Activated CD4-positive, alpha-beta memory T cell treated with anti-CD3 and anti-CD28 coated beads, Interleukin-2, amount 10 ng/mL, durations not matched to agents 7 days and 5 days (primary cell): ENCODE data around the gene C17orf75. TPM values are rescaled to one million over a fixed set of nuclear protein-coding genes. Genes with fewer than 3 reads are reported as not detected.
"Not testable (repeated sequence)": the region's sequence is repeated elsewhere in the genome, so short reads cannot be mapped to it uniquely, and the experiment has no call there.

Experiments
- CTCF ChIA-PET: fragments of 350-600 bp; sonication (Branson Sonifier 250); formaldehyde crosslinking; loops from one replicate; lab custom pipeline; 2021; ENCODE audit warnings: antibody characterized with exemption, inconsistent platforms; lab: Charles Lee
- POLR2A ChIA-PET: fragments of 350-600 bp; sonication (Branson Sonifier 250); formaldehyde crosslinking; loops from one replicate; lab custom pipeline; 2021; ENCODE audit warnings: antibody characterized with exemption; lab: Charles Lee
- DNase-seq: peaks from one replicate; pipeline ENCODE4 v3.0.0-alpha.2; 2020
- H3K27ac Mint-ChIP-seq: one replicate; pipeline ENCODE4 v1.8.0; 2021; ENCODE audit warnings: mild to moderate bottlenecking, mixed read lengths
- H3K27me3 Mint-ChIP-seq: one replicate; pipeline ENCODE4 v1.8.0; 2021; ENCODE audit warnings: mixed read lengths
- H3K36me3 Mint-ChIP-seq: one replicate; pipeline ENCODE4 v1.8.0; 2021; ENCODE audit warnings: low read depth, mixed read lengths
- H3K4me1 Mint-ChIP-seq: one replicate; pipeline ENCODE4 v1.8.0; 2021; ENCODE audit warnings: mixed read lengths
- H3K4me3 Mint-ChIP-seq: one replicate; pipeline ENCODE4 v1.8.0; 2021; ENCODE audit warnings: mild to moderate bottlenecking, mixed read lengths
- H3K9me3 Mint-ChIP-seq: one replicate; pipeline ENCODE4 v1.8.0; 2021; ENCODE audit warnings: mixed read lengths
- total RNA-seq, 2 experiments: library from RNA; stranded (reverse); gene quantifications; one replicate each; pipeline ENCODE4 v1.2.3, GENCODE V29; 2021

The C17orf75 gene
- total RNA-seq, 2 experiments from 2014 or later: 32.1 to 35.1 TPM

DNA sequence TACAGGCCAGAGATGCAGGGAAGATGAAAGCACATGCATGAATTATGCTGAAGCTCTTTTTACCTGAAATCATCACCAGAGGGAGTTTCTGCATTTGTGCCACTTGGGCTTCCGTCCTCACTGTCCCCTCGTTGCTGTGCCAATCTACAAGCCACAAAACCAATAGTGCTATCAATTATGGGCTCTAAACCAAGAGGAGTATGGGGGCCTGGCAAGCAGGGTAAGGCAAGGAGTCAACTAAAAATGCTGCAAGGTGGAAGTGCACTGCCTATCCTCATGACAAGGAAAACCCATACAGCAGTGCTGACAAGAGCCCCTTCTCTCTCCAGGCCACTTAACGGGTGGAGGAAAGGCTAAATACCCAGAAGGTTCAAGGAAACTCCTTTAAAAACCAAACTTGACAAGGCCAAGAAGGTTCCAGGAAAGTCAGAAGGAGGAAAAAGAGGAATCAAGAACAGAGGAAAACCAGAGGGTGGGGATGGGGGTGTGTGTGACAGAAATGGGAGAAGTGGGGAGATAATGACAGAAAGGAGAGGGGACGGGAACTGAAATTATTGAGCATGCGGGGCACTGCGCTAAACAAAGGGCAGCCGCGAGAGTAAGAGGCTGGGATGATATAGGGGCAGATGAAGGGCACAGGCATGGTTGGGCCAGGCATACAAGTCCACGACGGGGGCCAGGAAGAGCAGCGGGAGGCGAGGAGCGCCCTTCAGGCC lies 674 bp downstream of the C17orf75 start:
- peak overlapping the region; percentile 93 for H3K27ac Mint-ChIP-seq
- POLR2A ChIA-PET: interaction anchor here (0.7 to 17.0 kb wide), 11 partner anchors 9 to 214 kb away, joined by 3 to 189 read pairs (median 5); partner anchors contain the start of genes PSMD11 and ZNF207
- no peaks in the 10 kb centered on the region for H3K27me3 Mint-ChIP-seq
- DNase-seq: peak; percentile 72
- peaks cover 20% of the 10 kb centered on the region for H3K36me3 Mint-ChIP-seq
- H3K4me1 Mint-ChIP-seq: peaks cover 36% of the 10 kb centered on the region
- H3K4me3 Mint-ChIP-seq: peak overlapping the region; percentile 95
- CTCF ChIA-PET: interaction anchor here (0.6 to 3.8 kb wide), 11 partner anchors 8 to 215 kb away, joined by 3 to 34 read pairs (median 4); partner anchors contain the start of genes PSMD11 and ZNF207
- no peaks in the 10 kb centered on the region for H3K9me3 Mint-ChIP-seq

DNA sequence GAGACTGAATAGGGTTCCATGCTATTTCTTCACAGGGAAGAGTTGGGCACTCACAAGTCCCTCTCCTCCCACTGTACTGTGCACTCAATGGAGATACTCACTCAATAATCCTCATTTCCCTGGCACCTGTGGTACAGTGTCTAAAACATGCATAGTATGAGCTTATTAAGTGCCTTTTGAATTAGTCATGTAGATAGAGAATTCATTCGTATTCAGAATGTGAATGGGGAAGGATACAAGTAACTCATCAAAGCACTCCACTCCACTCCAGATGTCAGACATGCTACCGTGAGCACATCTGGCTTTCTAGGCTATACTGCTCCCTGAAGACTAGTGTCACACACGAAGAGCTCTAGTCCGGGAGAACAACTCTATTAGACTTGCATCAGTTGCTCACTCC lies 6.3 kb downstream of the C17orf75 start:
- Mint-ChIP-seq H3K9me3 (no peaks in the 10 kb centered on the region), H3K27ac (no peak overlapping the region), H3K4me1 (peaks cover 36% of the 10 kb centered on the region), H3K4me3 (no peak overlapping the region), H3K36me3 (peaks cover 50% of the 10 kb centered on the region), H3K27me3 (no peaks in the 10 kb centered on the region)
- CTCF ChIA-PET: no interaction called here
- POLR2A ChIA-PET: interaction anchor here (0.9 to 17.0 kb wide), 2 partner anchors 12 to 17 kb away, joined by 3 to 189 read pairs; partner anchors contain the start of gene ZNF207
- no peak for DNase-seq

DNA sequence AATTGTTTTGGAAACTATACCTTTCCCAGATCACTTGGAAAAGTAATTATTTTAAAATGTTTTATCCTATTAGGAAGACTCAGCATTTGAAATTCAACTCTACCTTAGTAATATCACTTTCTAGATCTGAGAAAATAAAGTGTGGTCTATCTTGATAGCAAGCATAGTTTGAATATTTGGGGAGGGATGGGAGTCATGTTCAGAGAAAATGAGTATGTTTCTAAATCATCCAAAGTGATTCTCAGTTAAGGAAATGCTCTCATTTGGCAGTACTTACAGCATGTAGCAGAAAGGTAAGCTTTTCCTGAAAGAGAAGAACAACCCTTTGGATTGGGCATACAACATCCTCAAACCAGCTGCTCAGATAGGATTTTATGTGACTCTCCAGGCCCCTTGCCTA lies 6.9 kb downstream of the C17orf75 start:
- H3K36me3 Mint-ChIP-seq: peaks cover 50% of the 10 kb centered on the region
- H3K27ac Mint-ChIP-seq: no peak overlapping the region
- H3K4me3 Mint-ChIP-seq: no peak overlapping the region
- POLR2A ChIA-PET: interaction anchor here (0.9 to 17.0 kb wide), 2 partner anchors 11 to 18 kb away, joined by 3 to 189 read pairs; partner anchors contain the start of gene ZNF207
- peaks cover 39% of the 10 kb centered on the region for H3K4me1 Mint-ChIP-seq
- no peaks in the 10 kb centered on the region for H3K9me3 Mint-ChIP-seq
- no peak for DNase-seq
- no peaks in the 10 kb centered on the region for H3K27me3 Mint-ChIP-seq
- CTCF ChIA-PET: no interaction called here

- H3K27ac Mint-ChIP-seq: no peak overlapping the region
- DNase-seq: no peak
- no peak overlapping the region for H3K4me3 Mint-ChIP-seq
- no peaks in the 10 kb centered on the region for H3K9me3 Mint-ChIP-seq
- peaks cover 39% of the 10 kb centered on the region for H3K36me3 Mint-ChIP-seq
- ChIA-PET CTCF (interaction anchor here (1.4 to 3.1 kb wide), 2 partner anchors 13 to 14 kb away, joined by 3 to 30 read pairs; no protein-coding TSS in a partner anchor), POLR2A (interaction anchor here (1.1 to 17.0 kb wide), 4 partner anchors 8 to 128 kb away, joined by 4 to 189 read pairs (median 24); partner anchors contain the start of genes C17orf75 and ZNF207)
- peaks cover 48% of the 10 kb centered on the region for H3K4me1 Mint-ChIP-seq
- no peaks in the 10 kb centered on the region for H3K27me3 Mint-ChIP-seq
Measured at GRCh38 chr17:32333187-32333586, 8.8 kb downstream of the C17orf75 start.

GRCh38 chr17:32331243-32332040 lies 10.5 kb downstream of the C17orf75 start:
- no peaks in the 10 kb centered on the region for H3K27me3 Mint-ChIP-seq
- H3K36me3 Mint-ChIP-seq: peaks cover 34% of the 10 kb centered on the region
- CTCF ChIA-PET: interaction anchor here (0.6 to 5.2 kb wide), 7 partner anchors 9 to 659 kb away, joined by 3 to 34 read pairs (median 6); partner anchors contain the start of gene PSMD11
- H3K4me3 Mint-ChIP-seq: peak overlapping the region; percentile 49
- no peak for DNase-seq
- H3K4me1 Mint-ChIP-seq: peaks cover 57% of the 10 kb centered on the region
- POLR2A ChIA-PET: interaction anchor here (0.8 to 17.0 kb wide), 8 partner anchors 9 to 224 kb away, joined by 3 to 189 read pairs (median 4); partner anchors contain the start of genes C17orf75, PSMD11 and ZNF207
- no peaks in the 10 kb centered on the region for H3K9me3 Mint-ChIP-seq
- peak overlapping the region; percentile 92 for H3K27ac Mint-ChIP-seq

- POLR2A ChIA-PET: interaction anchor here (0.9 to 17.0 kb wide), 6 partner anchors 8 to 69 kb away, joined by 3 to 189 read pairs (median 6); partner anchors contain the start of genes C17orf75 and ZNF207
- Mint-ChIP-seq H3K27me3 (no peaks in the 10 kb centered on the region), H3K4me3 (peak overlapping the region; percentile 13), H3K36me3 (peaks cover 27% of the 10 kb centered on the region), H3K9me3 (no peaks in the 10 kb centered on the region), H3K27ac (peak overlapping the region; percentile 92), H3K4me1 (peaks cover 57% of the 10 kb centered on the region)
- CTCF ChIA-PET: interaction anchor here (0.6 to 5.2 kb wide), 4 partner anchors 10 to 24 kb away, joined by 5 to 34 read pairs (median 26); no protein-coding TSS in a partner anchor
- DNase-seq: no peak
Measured at GRCh38 chr17:32330147-32330546, 11.8 kb downstream of the C17orf75 start.

DNA sequence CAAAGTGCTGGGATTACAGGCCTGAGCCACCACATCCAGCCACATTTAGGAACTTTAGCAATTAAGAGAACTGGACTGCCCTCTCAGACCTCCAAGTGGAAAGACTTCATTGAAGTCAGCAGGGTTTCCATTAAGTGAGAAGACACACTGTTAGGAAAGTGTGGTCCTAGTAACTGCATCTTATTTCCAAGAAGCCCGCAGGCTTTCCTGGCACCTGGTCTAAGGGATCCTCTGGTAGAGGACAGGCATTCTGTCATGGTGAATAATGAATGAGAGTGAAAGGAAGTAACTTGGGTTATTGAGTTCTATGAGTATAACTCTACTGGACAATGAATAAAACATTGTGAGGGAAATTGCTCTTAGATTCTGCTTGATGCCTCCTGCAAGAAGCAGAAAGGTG lies 14.1 kb downstream of the C17orf75 start:
- H3K36me3 Mint-ChIP-seq: peaks cover 11% of the 10 kb centered on the region
- H3K27me3 Mint-ChIP-seq: no peaks in the 10 kb centered on the region
- H3K27ac Mint-ChIP-seq: no peak overlapping the region
- H3K4me1 Mint-ChIP-seq: peaks cover 67% of the 10 kb centered on the region
- no peak overlapping the region for H3K4me3 Mint-ChIP-seq
- no peaks in the 10 kb centered on the region for H3K9me3 Mint-ChIP-seq
- DNase-seq: no peak
- ChIA-PET CTCF (interaction anchor here (0.7 to 5.2 kb wide), 4 partner anchors 9 to 419 kb away, joined by 3 to 34 read pairs (median 14); partner anchors contain the start of gene PSMD11), POLR2A (interaction anchor here (17.0 kb wide), 1 partner anchor 25 kb away, joined by 189 read pairs; the partner anchor contains the start of gene ZNF207)

DNA sequence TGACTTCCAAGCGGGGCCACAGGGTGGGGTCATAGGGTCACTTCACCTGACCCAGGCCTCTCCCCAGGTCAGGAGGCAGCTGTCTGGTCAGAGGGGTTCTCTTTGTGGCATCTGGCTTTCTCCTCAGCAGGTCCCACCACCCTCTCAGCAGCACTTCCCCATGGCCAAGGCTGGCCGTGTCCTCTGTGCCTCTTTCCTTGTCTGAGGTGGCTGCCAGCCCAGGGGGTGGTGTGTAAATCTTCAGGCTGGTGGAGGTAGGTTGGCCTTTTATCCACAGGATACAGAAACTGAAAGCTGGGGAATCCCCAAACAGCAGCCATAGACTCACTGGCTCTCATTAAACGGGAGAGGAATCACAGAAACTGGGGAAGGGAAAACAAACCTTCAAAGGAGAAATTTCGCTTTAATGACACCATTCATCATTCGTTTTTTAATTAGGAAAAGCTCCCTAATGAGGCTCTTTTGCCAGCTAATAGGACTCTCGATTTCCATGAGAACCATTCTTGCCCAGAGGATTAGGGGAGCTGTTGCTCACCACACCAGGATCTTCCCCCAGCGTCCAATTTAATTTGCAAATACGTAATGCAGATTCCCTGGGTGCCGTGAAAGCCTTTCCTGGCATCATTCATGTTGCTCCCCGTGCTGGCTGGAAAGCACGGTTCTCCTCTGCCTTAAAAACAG lies 18.0 kb downstream of the C17orf75 start:
- ChIA-PET POLR2A (interaction anchor here (0.9 to 1.9 kb wide), 5 partner anchors 10 to 27 kb away, joined by 3 to 9 read pairs (median 5); partner anchors contain the start of gene C17orf75), CTCF (interaction anchor here (1.1 to 1.3 kb wide), 2 partner anchors 17 to 121 kb away, joined by 4 to 5 read pairs; no protein-coding TSS in a partner anchor)
- peak overlapping the region; percentile 24 for H3K4me3 Mint-ChIP-seq
- H3K27ac Mint-ChIP-seq: peak overlapping the region; percentile 32
- no peaks in the 10 kb centered on the region for H3K27me3 Mint-ChIP-seq
- peaks cover 42% of the 10 kb centered on the region for H3K4me1 Mint-ChIP-seq
- H3K36me3 Mint-ChIP-seq: no peaks in the 10 kb centered on the region
- no peaks in the 10 kb centered on the region for H3K9me3 Mint-ChIP-seq
- DNase-seq: peak; percentile 51

- ChIA-PET CTCF (interaction anchor here (1.1 to 1.3 kb wide), 2 partner anchors 70 to 120 kb away, joined by 3 to 5 read pairs; no protein-coding TSS in a partner anchor), POLR2A (interaction anchor here (1.3 to 2.4 kb wide), 3 partner anchors 8 to 28 kb away, joined by 8 to 9 read pairs (median 9); no protein-coding TSS in a partner anchor)
- peaks cover 2% of the 10 kb centered on the region for H3K27me3 Mint-ChIP-seq
- H3K9me3 Mint-ChIP-seq: no peaks in the 10 kb centered on the region
- H3K36me3 Mint-ChIP-seq: no peaks in the 10 kb centered on the region
- H3K4me1 Mint-ChIP-seq: peaks cover 41% of the 10 kb centered on the region
- no peak overlapping the region for H3K27ac Mint-ChIP-seq
- no peak for DNase-seq
- H3K4me3 Mint-ChIP-seq: no peak overlapping the region
Measured at GRCh38 chr17:32323046-32323445, 18.9 kb downstream of the C17orf75 start.

- CTCF ChIA-PET: interaction anchor here (0.6 to 2.9 kb wide), 5 partner anchors 11 to 117 kb away, joined by 4 to 10 read pairs (median 5); no protein-coding TSS in a partner anchor
- peaks cover 39% of the 10 kb centered on the region for H3K4me1 Mint-ChIP-seq
- H3K4me3 Mint-ChIP-seq: no peak overlapping the region
- H3K9me3 Mint-ChIP-seq: no peaks in the 10 kb centered on the region
- H3K27me3 Mint-ChIP-seq: peaks cover 4% of the 10 kb centered on the region
- no peak for DNase-seq
- POLR2A ChIA-PET: interaction anchor here (0.6 to 2.4 kb wide), 3 partner anchors 10 to 30 kb away, joined by 3 to 9 read pairs (median 4); no protein-coding TSS in a partner anchor
- no peak overlapping the region for H3K27ac Mint-ChIP-seq
- H3K36me3 Mint-ChIP-seq: no peaks in the 10 kb centered on the region
Measured at GRCh38 chr17:32320847-32321246, 21.1 kb downstream of the C17orf75 start.

DNA sequence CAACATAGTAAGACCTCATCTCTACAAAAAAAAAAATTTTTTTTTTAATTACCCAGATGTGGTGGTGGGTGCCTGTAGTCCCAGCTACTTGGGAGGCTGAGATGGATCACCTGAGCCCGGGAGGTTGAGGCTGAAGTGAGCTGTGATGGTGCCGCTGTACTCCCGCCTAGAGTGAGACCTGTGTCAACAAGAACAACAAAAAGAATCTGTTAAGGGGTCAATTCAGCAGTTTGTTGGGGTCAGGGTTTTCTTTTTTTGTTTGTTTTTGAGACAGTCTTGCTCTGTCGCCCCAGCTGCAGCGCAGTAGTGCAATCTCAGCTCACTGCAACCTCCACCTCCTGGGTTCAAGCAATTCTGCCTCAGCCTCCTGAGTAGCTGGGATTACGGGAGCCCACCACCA lies 21.9 kb downstream of the C17orf75 start:
- H3K9me3 Mint-ChIP-seq, H3K4me3 Mint-ChIP-seq, H3K27me3 Mint-ChIP-seq, DNase-seq, H3K36me3 Mint-ChIP-seq, H3K27ac Mint-ChIP-seq: not testable (repeated sequence)
- ChIA-PET CTCF (interaction anchor here (0.6 to 2.9 kb wide), 12 partner anchors 9 to 124 kb away, joined by 3 to 30 read pairs (median 5); partner anchors contain the start of gene PSMD11), POLR2A (interaction anchor here (1.2 kb wide), 2 partner anchors 10 to 31 kb away, joined by 4 to 7 read pairs; no protein-coding TSS in a partner anchor)
- peaks cover 39% of the 10 kb centered on the region for H3K4me1 Mint-ChIP-seq
